ENCODE data around the gene SZRD1. TPM values are rescaled to one million over a fixed set of nuclear protein-coding genes. Genes with fewer than 3 reads are reported as not detected.

The SZRD1 gene
- total and polyA plus RNA-seq, 7 donors = 65.0 to 106 (median 77.3) TPM

DNA sequence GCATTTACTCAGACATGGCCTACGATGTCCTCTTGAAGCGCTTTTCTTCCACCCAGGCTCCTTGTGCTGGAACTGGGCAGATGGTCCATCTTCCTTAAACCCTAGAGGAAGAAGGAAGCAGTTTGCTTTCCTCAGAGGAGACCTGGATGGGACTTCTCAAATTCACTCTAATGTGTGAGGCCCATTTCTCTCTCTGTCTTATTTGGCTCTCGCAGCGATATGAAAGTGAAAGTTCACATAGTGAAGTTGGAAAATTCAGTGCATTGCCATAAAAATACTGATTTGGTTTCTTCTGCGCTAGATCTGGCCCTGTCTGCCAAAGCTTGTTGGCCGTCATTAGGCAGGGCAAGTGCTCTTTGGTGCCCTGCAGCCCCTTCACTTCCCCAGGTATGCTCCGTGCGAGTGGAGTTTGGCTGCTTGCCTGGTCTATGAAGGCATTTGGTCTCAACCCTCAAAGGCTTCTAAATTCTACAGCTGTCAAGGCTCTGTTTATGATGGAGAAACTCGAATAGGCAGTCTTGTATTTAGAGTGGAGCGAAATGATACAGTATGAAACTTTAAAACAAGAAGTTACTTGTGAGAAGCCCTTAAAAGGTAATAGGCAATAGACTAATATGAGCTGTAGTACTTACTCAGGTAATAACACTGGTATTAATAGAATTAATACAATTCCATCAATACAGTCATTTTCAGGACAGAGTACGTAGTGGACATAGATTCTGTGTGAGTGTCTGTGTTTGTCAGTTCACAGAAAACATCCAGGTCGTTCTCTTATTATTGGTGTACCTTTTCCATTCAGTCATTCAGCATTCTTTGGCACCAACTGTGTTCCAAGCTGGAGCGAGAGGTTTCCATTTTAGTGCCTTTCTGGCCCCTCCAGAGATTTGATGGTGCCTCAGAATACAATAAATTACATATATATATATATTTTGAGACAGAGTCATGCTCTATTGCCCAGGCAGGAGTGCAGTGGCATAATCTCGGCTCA lies 20.5 kb downstream of the SZRD1 start:
- H3K4me3 ChIP-seq = peak overlapping the region; percentile 6 to 44 (median 33)
- peak overlapping the region; percentile 73 to 86 (median 76) for H3K27ac ChIP-seq
- H3K27me3 ChIP-seq = no peaks in the 10 kb centered on the region
- TF ChIP-seq POLR2AphosphoS5 (IDR thresholded peaks at IDR 0.05) (no peak), POLR2A (IDR thresholded peaks at IDR 0.05) (no peak), EP300 (IDR thresholded peaks at IDR 0.05) (no peak)
- TF ChIP-seq, protein P1, sequence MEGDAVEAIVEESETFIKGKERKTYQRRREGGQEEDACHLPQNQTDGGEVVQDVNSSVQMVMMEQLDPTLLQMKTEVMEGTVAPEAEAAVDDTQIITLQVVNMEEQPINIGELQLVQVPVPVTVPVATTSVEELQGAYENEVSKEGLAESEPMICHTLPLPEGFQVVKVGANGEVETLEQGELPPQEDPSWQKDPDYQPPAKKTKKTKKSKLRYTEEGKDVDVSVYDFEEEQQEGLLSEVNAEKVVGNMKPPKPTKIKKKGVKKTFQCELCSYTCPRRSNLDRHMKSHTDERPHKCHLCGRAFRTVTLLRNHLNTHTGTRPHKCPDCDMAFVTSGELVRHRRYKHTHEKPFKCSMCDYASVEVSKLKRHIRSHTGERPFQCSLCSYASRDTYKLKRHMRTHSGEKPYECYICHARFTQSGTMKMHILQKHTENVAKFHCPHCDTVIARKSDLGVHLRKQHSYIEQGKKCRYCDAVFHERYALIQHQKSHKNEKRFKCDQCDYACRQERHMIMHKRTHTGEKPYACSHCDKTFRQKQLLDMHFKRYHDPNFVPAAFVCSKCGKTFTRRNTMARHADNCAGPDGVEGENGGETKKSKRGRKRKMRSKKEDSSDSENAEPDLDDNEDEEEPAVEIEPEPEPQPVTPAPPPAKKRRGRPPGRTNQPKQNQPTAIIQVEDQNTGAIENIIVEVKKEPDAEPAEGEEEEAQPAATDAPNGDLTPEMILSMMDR (IDR thresholded peaks at IDR 0.05) = no peak
- no peak for DNase-seq
- peaks cover 0 to 76% (median 68%) of the 10 kb centered on the region in 4 donors for H3K4me1 ChIP-seq
- H3K36me3 ChIP-seq = no peaks in the 10 kb centered on the region
- intact Hi-C loops (cut with DNase I) = loop anchor here (5.0 kb wide), 1 partner anchor 55 kb away; the partner anchor contains the start of gene NECAP2
- 58% methylated on average over 14 of the region's 14 CpGs for WGBS, 2 donors
- no peaks in the 10 kb centered on the region for H3K9me3 ChIP-seq

DNA sequence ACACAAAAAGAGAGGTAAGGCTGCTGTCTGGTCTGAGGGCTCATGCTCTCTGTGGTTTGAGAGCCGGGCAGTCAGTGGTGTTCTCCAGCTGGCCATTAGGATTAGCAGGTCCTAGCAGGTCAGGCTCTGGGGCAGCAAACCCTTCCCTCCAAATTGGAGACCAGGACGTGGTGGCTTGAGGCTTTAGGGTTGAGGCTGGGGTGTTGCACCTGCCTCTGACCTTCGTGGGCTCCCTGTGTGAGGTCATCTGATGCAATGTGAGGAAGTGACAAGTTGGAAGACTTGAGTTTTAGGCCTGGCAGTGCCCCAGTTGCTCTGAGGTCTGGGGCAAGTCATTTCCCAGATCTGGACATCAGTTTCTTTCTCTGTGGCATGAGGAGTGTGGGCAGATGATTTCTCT lies 24.4 kb downstream of the SZRD1 start:
- no peaks in the 10 kb centered on the region for H3K9me3 ChIP-seq
- DNase-seq = no peak
- H3K27me3 ChIP-seq = no peaks in the 10 kb centered on the region
- peaks cover 6 to 31% (median 16%) of the 10 kb centered on the region in 4 donors for H3K36me3 ChIP-seq
- no peak overlapping the region for H3K4me3 ChIP-seq
- TF ChIP-seq EP300 (IDR thresholded peaks at IDR 0.05) (no peak), POLR2AphosphoS5 (IDR thresholded peaks at IDR 0.05) (no peak), POLR2A (IDR thresholded peaks at IDR 0.05) (no peak)
- TF ChIP-seq, protein P1 (IDR thresholded peaks at IDR 0.05) = no peak
- WGBS, 2 donors = 61 to 67% methylated on average over 3 of the region's 3 CpGs
- H3K27ac ChIP-seq = peak overlapping the region in 3 of 4 donors; percentile 18 to 45 (median 36)
- H3K4me1 ChIP-seq = peaks cover 0 to 63% (median 57%) of the 10 kb centered on the region in 4 donors
- intact Hi-C loops (cut with DNase I) = no loop called here

DNA sequence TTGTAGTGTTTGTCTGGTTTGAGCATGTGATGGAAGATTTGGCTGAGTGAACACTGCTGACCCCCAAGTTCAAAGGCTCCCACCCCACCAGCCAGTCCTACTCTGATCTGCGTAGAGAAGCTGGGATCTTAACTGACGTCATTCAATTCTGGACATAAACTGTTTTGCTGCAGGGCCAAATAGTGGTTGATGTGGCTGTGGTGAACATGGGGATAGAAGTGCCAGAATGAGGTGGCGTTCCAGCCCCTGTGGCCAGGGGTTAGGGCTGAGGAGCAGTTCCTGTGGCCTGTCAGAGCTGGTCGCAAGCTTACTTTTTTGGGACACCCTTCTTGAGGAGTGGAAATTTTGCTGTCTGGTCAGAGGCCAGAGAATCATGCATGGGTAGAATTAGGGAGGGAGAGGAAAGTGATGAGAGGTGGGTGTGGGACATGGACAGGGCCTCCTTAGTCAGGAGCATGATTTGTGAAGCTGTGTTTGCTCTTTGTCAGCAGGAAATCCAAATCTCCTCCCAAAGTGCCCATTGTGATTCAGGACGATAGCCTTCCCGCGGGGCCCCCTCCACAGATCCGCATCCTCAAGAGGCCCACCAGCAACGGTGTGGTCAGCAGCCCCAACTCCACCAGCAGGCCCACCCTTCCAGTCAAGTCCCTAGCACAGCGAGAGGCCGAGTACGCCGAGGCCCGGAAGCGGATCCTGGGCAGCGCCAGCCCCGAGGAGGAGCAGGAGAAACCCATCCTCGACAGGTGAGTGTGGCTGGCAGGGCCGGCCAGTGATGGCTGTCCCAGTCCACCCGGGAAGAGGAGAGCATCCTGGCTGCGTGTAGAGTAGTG lies 25.9 kb downstream of the SZRD1 start:
- Histone ChIP-seq H3K27me3 (no peaks in the 10 kb centered on the region), H3K4me1 (peaks cover 0 to 55% (median 47%) of the 10 kb centered on the region in 4 donors), H3K27ac (peak overlapping the region in 1 of 4 donors; percentile 18), H3K36me3 (peaks cover 8 to 46% (median 20%) of the 10 kb centered on the region in 4 donors), H3K4me3 (no peak overlapping the region), H3K9me3 (no peaks in the 10 kb centered on the region)
- no peak for TF ChIP-seq POLR2AphosphoS5 (IDR thresholded peaks at IDR 0.05)
- no peak for TF ChIP-seq EP300 (IDR thresholded peaks at IDR 0.05)
- TF ChIP-seq, protein P1 (IDR thresholded peaks at IDR 0.05) = no peak
- TF ChIP-seq POLR2A (IDR thresholded peaks at IDR 0.05) = no peak
- DNase-seq = no peak
- 87 to 93% methylated on average over 21 of the region's 21 CpGs for WGBS, 2 donors
- intact Hi-C loops (cut with DNase I) = no loop called here

DNA sequence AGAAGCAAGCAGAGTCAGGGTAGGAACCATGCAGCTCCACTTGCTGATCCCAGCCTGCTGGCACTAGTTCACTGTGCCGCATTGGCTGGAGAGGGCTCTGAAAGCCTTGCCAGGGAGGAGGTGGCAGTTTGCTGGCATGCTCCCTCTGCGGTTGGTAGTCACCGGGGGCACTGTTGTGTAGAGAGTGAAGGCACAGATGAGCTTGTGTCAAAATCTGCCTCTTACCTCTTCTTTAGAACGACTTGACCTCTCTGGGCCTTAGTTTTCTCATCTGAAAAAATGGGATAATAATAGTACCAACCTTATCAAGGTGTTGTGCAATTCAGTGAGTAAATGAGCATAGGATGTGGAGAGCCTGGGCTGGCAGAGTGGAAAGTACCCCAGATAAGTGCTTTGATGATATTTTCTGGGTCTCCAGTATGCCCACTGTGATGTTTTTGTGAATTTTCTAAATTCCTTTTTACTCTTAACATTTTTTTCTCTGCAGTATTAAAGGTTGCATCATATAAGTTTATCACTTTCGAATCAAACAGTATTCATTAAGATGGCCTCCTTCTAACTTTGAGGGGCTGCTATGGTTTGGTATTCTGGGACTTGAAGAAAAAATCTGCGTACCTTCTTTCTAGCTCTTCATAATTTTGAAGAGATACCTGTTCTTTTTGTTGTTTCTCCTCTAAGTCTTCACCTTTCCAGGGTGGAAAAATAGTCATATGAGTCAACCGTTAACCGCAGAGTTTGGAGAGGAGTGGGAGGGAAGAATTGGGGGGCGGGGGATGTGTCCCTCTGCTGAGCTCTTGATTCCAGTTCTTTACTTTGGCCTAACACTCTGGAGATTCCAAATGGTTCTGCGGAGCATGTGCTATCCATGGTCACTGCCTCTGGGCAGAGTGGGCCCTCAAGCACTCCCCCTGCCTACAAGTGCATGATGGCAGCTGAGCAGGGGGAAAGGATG lies 26.8 kb downstream of the SZRD1 start:
- Histone ChIP-seq H3K9me3 (no peaks in the 10 kb centered on the region), H3K27me3 (no peaks in the 10 kb centered on the region), H3K4me1 (peaks cover 0 to 51% (median 43%) of the 10 kb centered on the region in 4 donors), H3K4me3 (no peak overlapping the region), H3K27ac (no peak overlapping the region), H3K36me3 (peaks cover 8 to 55% (median 20%) of the 10 kb centered on the region in 4 donors)
- intact Hi-C loops (cut with DNase I) = no loop called here
- 91 to 92% methylated on average over 10 of the region's 10 CpGs for WGBS, 2 donors
- TF ChIP-seq, protein P1 (IDR thresholded peaks at IDR 0.05) = no peak
- TF ChIP-seq POLR2A (IDR thresholded peaks at IDR 0.05) = no peak
- TF ChIP-seq EP300 (IDR thresholded peaks at IDR 0.05) = no peak
- TF ChIP-seq POLR2AphosphoS5 (IDR thresholded peaks at IDR 0.05) = no peak
- no peak for DNase-seq

All from sigmoid colon (tissue), 7 donors.